OCI-LY3 (cell line): ENCODE results near the gene EIPR1.
"Not testable (repeated sequence)": the region's sequence is repeated elsewhere in the genome, so short reads cannot be mapped to it uniquely, and the experiment has no call there.

Source experiments
- H2AFZ ChIP-seq: fragments of 200-600, 300-600 bp; shearing (Covaris generic); 2 replicates; pipeline ENCODE4 v1.6.0; 2014; ENCODE audit warnings: antibody characterized with exemption, low read depth, low read length
- H3K27ac ChIP-seq: fragments of 200-600, 300-600 bp; sonication (generic); 2 replicates; pipeline ENCODE4 v1.5.1; 2014; ENCODE audit warnings: mild to moderate bottlenecking, low read length, moderate library complexity, mixed read lengths
- H3K27me3 ChIP-seq: fragments of 200-600, 300-600 bp; sonication (generic); 2 replicates; pipeline ENCODE4 v1.6.1; 2014; ENCODE audit warnings: low read depth, low read length, mixed read lengths
- H3K36me3 ChIP-seq: fragments of 200-600, 300-600 bp; sonication (generic); replicated peaks from 2 replicates; pipeline ENCODE3; 2014; ENCODE audit warnings: low read depth, low read length, mixed read lengths
- H3K4me1 ChIP-seq: fragments of 300-600, 200-600 bp; sonication (generic); 2 replicates; pipeline ENCODE4 v1.6.1; 2014; ENCODE audit warnings: low read length, mixed read lengths
- H3K4me2 ChIP-seq: fragments of 200-600, 300-600 bp; sonication (generic); 2 replicates; pipeline ENCODE4 v1.6.1; 2014; ENCODE audit warnings: low read length, mixed read lengths
- H3K4me3 ChIP-seq: fragments of 300-600, 200-600 bp; sonication (generic); 2 replicates; pipeline ENCODE4 v1.5.1; 2014; ENCODE audit warnings: antibody characterized with exemption, mild to moderate bottlenecking, low read length, moderate library complexity
- H3K79me2 ChIP-seq: fragments of 300-600, 200-600 bp; shearing (Covaris generic); 2 replicates; pipeline ENCODE4 v1.6.1; 2014; ENCODE audit warnings: mild to moderate bottlenecking, low read length, mixed read lengths
- H3K9ac ChIP-seq: fragments of 300-600, 200-600 bp; shearing (Covaris generic); 2 replicates; pipeline ENCODE4 v1.6.0; 2014; ENCODE audit warnings: mild to moderate bottlenecking, low read length, moderate library complexity
- H3K9me3 ChIP-seq: fragments of 200-600, 300-600 bp; shearing (Covaris generic); 2 replicates; pipeline ENCODE4 v1.6.1; 2014; ENCODE audit warnings: low read length, mixed read lengths; ENCODE audit not compliant: insufficient read depth
- H4K20me1 ChIP-seq: fragments of 200-600, 300-600 bp; sonication (generic); 2 replicates; pipeline ENCODE4 v1.6.1; 2016; ENCODE audit warnings: low read length, mixed read lengths; ENCODE audit not compliant: insufficient read depth
- EZH2phosphoT487 ChIP-seq: fragments of 200-600 bp; shearing (Covaris generic); IDR thresholded peaks from 2 replicates; pipeline ENCODE4 v1.6.1; 2018; ENCODE audit warnings: antibody characterized with exemption, mixed run types, low read depth
- TF ChIP-seq, protein P1 (sequence below): fragments of 200-600, 300-600 bp; sonication (generic); IDR thresholded peaks from 2 replicates; pipeline ENCODE4 v1.5.1; 2014; ENCODE audit warnings: antibody characterized with exemption, low read length, low read depth

Gene EIPR1

DNA sequence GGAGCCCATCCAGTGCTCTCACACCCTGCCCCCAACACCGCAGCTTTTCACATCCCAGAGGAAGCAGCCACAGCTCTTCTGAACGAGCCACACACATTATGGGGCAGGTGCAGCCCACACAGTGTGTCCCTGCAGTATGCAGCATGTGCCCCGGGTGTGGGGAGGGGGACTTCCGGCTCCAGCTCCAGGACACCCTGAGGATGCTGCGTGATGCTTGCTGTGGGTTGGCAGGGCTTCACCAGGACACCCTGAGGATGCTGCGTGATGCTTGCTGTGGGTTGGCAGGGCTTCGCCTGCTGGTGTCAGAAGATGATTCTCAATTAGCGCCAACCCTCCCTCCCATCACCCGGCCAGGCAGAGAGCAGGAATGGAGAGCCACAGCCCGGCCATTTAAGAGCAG, 193.9 kb downstream of the EIPR1 start:
- Histone ChIP-seq H3K36me3 (no peaks in the 10 kb centered on the region), H3K4me3 (no peak overlapping the region), H4K20me1 (no peaks in the 10 kb centered on the region), H3K27me3 (no peaks in the 10 kb centered on the region), H3K79me2 (no peaks in the 10 kb centered on the region), H3K4me1 (no peaks in the 10 kb centered on the region), H3K4me2 (no peak overlapping the region), H3K27ac (no peak overlapping the region), H2AFZ (no peak overlapping the region), H3K9me3 (no peaks in the 10 kb centered on the region), H3K9ac (no peak overlapping the region)
- no peak for TF ChIP-seq EZH2phosphoT487
- TF ChIP-seq, protein P1, sequence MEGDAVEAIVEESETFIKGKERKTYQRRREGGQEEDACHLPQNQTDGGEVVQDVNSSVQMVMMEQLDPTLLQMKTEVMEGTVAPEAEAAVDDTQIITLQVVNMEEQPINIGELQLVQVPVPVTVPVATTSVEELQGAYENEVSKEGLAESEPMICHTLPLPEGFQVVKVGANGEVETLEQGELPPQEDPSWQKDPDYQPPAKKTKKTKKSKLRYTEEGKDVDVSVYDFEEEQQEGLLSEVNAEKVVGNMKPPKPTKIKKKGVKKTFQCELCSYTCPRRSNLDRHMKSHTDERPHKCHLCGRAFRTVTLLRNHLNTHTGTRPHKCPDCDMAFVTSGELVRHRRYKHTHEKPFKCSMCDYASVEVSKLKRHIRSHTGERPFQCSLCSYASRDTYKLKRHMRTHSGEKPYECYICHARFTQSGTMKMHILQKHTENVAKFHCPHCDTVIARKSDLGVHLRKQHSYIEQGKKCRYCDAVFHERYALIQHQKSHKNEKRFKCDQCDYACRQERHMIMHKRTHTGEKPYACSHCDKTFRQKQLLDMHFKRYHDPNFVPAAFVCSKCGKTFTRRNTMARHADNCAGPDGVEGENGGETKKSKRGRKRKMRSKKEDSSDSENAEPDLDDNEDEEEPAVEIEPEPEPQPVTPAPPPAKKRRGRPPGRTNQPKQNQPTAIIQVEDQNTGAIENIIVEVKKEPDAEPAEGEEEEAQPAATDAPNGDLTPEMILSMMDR: no peak

DNA sequence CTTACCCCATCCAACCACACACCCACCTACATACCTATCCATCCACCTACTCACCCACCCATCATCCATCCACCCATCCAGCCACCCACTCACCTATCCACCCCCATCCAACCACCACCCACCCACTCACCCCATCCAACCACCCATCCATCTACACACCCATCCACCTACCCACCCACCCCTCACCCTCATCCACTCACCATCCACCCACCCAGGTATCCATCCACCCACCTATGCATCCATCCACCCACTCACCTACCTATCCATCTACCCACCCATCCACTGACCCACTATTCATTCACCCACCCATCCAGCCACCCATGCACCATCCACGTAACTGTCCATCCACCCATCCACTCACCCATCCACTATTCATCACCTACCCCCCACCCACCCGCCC, 194.8 kb downstream of the EIPR1 start:
- Histone ChIP-seq H3K4me2 (no peak overlapping the region), H3K9me3 (no peaks in the 10 kb centered on the region), H3K79me2 (no peaks in the 10 kb centered on the region), H3K4me1 (no peaks in the 10 kb centered on the region), H3K27me3 (no peaks in the 10 kb centered on the region), H3K9ac (no peak overlapping the region), H3K36me3 (no peaks in the 10 kb centered on the region), H3K4me3 (no peak overlapping the region), H3K27ac (no peak overlapping the region), H2AFZ (no peak overlapping the region), H4K20me1 (no peaks in the 10 kb centered on the region)
- no peak for TF ChIP-seq EZH2phosphoT487
- TF ChIP-seq, protein P1: no peak

DNA sequence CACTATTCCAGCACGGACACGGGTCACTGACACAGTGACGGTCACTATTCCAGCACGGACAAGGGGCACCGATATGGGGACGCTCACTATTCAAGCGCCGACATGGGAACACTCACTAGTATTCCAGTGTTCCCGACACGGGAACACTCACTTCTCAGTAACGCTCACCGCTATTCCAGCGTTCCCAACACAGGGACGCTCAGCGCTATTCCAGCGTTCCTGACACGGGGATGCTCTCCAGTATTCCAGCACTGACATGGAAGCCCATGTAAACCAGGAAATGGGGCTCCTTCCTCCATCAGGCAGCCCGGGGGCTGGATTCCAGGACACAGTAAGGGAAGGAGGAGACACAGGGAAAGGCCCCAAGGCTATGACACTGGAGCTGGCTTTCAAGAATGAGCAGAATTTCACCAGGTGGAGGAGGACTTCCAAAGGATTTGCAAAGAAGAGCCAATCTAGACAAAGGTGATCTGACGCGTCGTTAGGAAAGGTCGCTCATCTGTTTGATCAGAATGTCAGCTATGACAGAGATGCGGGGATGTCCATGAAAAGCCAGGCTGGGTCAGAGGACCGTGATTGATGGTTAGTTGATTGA, 196.1 kb downstream of the EIPR1 start:
- H3K36me3 ChIP-seq: no peaks in the 10 kb centered on the region
- no peaks in the 10 kb centered on the region for H3K79me2 ChIP-seq
- no peaks in the 10 kb centered on the region for H3K9me3 ChIP-seq
- no peaks in the 10 kb centered on the region for H4K20me1 ChIP-seq
- H2AFZ ChIP-seq: no peak overlapping the region
- no peak overlapping the region for H3K4me3 ChIP-seq
- no peaks in the 10 kb centered on the region for H3K27me3 ChIP-seq
- H3K4me2 ChIP-seq: no peak overlapping the region
- no peak overlapping the region for H3K9ac ChIP-seq
- no peak overlapping the region for H3K27ac ChIP-seq
- TF ChIP-seq EZH2phosphoT487: no peak
- TF ChIP-seq, protein P1: no peak
- no peaks in the 10 kb centered on the region for H3K4me1 ChIP-seq

DNA sequence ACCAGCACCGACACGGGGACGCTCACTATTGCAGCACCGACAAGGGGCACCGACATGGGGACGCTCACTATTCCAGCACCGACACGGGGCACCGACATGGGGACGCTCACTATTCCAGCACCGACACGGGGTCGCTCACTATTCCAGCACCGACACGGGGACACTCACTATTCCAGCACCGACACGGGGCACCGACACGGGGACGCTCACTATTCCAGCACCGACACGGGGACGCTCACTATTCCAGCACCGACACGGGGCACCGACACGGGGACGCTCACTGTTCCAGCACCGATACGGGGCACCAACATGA, 196.8 kb downstream of the EIPR1 start:
- H3K9me3 ChIP-seq, H2AFZ ChIP-seq, H3K27me3 ChIP-seq, H3K9ac ChIP-seq, H3K4me3 ChIP-seq, H3K79me2 ChIP-seq, H3K27ac ChIP-seq, H3K4me2 ChIP-seq, H4K20me1 ChIP-seq, H3K36me3 ChIP-seq, H3K4me1 ChIP-seq: not testable (repeated sequence)
